ENCODE results near the gene TMEM201. TPM values are rescaled to one million over a fixed set of nuclear protein-coding genes. Genes with fewer than 3 reads are reported as not detected.

Gene TMEM201
- total and polyA plus RNA-seq, 2 of the 8 experiments (the other 6 are each of a cell fraction or from before 2014, with no cell fraction given) = 8.2 to 27.1 TPM

DNA sequence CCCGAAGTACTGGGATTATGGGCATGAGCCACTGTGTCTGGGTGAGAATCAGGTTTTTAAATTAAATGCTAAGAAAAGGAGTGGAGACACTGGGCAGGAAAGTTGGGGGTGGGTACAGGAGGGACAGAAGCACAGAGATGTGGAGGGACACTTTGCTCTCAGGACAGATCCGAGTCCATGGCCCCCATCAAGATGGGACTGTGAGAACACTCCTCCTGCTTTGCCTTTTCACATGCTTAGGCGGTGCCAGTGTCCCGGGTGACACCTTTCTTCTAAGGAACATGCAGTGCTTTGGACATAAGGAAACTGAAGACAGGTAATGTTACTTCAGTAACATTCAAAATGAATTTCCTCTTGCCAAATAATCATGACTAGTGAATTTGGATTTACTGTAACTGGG is 32.8 kb upstream of the TMEM201 start (continued):
- TF ChIP-seq SIN3A (conservative IDR thresholded peaks at IDR 0.05 in 1 of 2, IDR thresholded peaks at IDR 0.05 in 1 of 2; ENCODE audit: low read depth in 1 of 2, low read length in 2 of 2) = no peak
- no peak for TF ChIP-seq POU5F1 (IDR thresholded peaks at IDR 0.05; ENCODE audit: low read depth, low read length)
- TF ChIP-seq CHD2 (IDR thresholded peaks at IDR 0.05; ENCODE audit: low read length) = no peak
